ENCODE measurements around the gene CUX1. TPM values are rescaled to one million over a fixed set of nuclear protein-coding genes. Genes with fewer than 3 reads are reported as not detected.

The CUX1 gene
- total and polyA plus RNA-seq, 2 of the 13 experiments (the other 11 are each of a cell fraction or from before 2014, with no cell fraction given): 13.7 to 14.9 TPM

GRCh38 chr7:102024769-102025391 is 207.5 kb downstream of the CUX1 start (continued):
- TF ChIP-seq, protein P1, sequence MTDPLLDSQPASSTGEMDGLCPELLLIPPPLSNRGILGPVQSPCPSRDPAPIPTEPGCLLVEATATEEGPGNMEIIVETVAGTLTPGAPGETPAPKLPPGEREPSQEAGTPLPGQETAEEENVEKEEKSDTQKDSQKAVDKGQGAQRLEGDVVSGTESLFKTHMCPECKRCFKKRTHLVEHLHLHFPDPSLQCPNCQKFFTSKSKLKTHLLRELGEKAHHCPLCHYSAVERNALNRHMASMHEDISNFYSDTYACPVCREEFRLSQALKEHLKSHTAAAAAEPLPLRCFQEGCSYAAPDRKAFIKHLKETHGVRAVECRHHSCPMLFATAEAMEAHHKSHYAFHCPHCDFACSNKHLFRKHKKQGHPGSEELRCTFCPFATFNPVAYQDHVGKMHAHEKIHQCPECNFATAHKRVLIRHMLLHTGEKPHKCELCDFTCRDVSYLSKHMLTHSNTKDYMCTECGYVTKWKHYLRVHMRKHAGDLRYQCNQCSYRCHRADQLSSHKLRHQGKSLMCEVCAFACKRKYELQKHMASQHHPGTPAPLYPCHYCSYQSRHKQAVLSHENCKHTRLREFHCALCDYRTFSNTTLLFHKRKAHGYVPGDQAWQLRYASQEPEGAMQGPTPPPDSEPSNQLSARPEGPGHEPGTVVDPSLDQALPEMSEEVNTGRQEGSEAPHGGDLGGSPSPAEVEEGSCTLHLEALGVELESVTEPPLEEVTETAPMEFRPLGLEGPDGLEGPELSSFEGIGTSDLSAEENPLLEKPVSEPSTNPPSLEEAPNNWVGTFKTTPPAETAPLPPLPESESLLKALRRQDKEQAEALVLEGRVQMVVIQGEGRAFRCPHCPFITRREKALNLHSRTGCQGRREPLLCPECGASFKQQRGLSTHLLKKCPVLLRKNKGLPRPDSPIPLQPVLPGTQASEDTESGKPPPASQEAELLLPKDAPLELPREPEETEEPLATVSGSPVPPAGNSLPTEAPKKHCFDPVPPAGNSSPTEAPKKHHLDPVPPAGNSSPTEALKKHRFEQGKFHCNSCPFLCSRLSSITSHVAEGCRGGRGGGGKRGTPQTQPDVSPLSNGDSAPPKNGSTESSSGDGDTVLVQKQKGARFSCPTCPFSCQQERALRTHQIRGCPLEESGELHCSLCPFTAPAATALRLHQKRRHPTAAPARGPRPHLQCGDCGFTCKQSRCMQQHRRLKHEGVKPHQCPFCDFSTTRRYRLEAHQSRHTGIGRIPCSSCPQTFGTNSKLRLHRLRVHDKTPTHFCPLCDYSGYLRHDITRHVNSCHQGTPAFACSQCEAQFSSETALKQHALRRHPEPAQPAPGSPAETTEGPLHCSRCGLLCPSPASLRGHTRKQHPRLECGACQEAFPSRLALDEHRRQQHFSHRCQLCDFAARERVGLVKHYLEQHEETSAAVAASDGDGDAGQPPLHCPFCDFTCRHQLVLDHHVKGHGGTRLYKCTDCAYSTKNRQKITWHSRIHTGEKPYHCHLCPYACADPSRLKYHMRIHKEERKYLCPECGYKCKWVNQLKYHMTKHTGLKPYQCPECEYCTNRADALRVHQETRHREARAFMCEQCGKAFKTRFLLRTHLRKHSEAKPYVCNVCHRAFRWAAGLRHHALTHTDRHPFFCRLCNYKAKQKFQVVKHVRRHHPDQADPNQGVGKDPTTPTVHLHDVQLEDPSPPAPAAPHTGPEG (CRISPR knock-in tag; IDR thresholded peaks at IDR 0.05): no peak
- TF ChIP-seq ZNF547 (CRISPR knock-in tag; IDR thresholded peaks at IDR 0.05): no peak
- TF ChIP-seq MBNL3 (CRISPR knock-in tag; conservative IDR thresholded peaks at IDR 0.05): no peak
- no peak for TF ChIP-seq ZNF513 (CRISPR knock-in tag; conservative IDR thresholded peaks at IDR 0.05)
- TF ChIP-seq ZNF782 (CRISPR knock-in tag; IDR thresholded peaks at IDR 0.05; ENCODE audit: borderline replicate concordance): no peak
- TF ChIP-seq RNF219 (CRISPR knock-in tag; IDR thresholded peaks at IDR 0.05): no peak
- no peak for TF ChIP-seq IRF1 (CRISPR knock-in tag; IDR thresholded peaks at IDR 0.05; ENCODE audit: low read depth)
- no peak for TF ChIP-seq ZNF564 (CRISPR knock-in tag; IDR thresholded peaks at IDR 0.05)
- no peak for TF ChIP-seq HOXA7 (CRISPR knock-in tag; IDR thresholded peaks at IDR 0.05)
- no peak for TF ChIP-seq RXRA (CRISPR knock-in tag; IDR thresholded peaks at IDR 0.05)
- peak; percentile 48 for TF ChIP-seq ZFX (CRISPR knock-in tag; IDR thresholded peaks at IDR 0.05; ENCODE audit: low read depth)
- no peak for TF ChIP-seq KLF15 (CRISPR knock-in tag; IDR thresholded peaks at IDR 0.05; ENCODE audit: borderline replicate concordance)
- no peak; the same call in 1 of the 2 replicates for TF ChIP-seq SP5 (CRISPR knock-in tag; IDR thresholded peaks at IDR 0.05; ENCODE audit: borderline replicate concordance, low read depth)
- no peak for TF ChIP-seq GRHL1 (CRISPR knock-in tag; conservative IDR thresholded peaks at IDR 0.05)
- TF ChIP-seq BRD4 (CRISPR knock-in tag; IDR thresholded peaks at IDR 0.05): no peak
